ENCODE data around the gene NR5A1.

NR5A1 gene

GRCh38 chr9:124502711-124503702 is 4.2 kb downstream of the NR5A1 start:
- in situ Hi-C loops (cut with HindIII; ENCODE audit: low pct_ligation_motif_present, low pct_unique_long_range_greater_than_20kb, low sequenced_read_pairs): no loop called here
- no peak for DNase-seq

GRCh38 chr9:124501771-124502320 is 5.4 kb downstream of the NR5A1 start:
- in situ Hi-C loops (cut with HindIII; ENCODE audit: low pct_ligation_motif_present, low pct_unique_long_range_greater_than_20kb, low sequenced_read_pairs): no loop called here

GRCh38 chr9:124500796-124501611 is 6.2 kb downstream of the NR5A1 start:
- in situ Hi-C loops (cut with HindIII; ENCODE audit: low pct_ligation_motif_present, low pct_unique_long_range_greater_than_20kb, low sequenced_read_pairs): no loop called here
- DNase-seq: no peak

More at GRCh38 chr9:124501771-124502320, 5.4 kb downstream of the NR5A1 start:
- no peak for DNase-seq

GRCh38 chr9:124500028-124500795 is 7.0 kb downstream of the NR5A1 start:
- no peak for DNase-seq
- in situ Hi-C loops (cut with HindIII; ENCODE audit: low pct_ligation_motif_present, low pct_unique_long_range_greater_than_20kb, low sequenced_read_pairs): no loop called here

GRCh38 chr9:124499216-124499615 is 8.0 kb downstream of the NR5A1 start:
- in situ Hi-C loops (cut with HindIII; ENCODE audit: low pct_ligation_motif_present, low pct_unique_long_range_greater_than_20kb, low sequenced_read_pairs): no loop called here
- no peak for DNase-seq

- DNase-seq: no peak
- in situ Hi-C loops (cut with HindIII; ENCODE audit: low pct_ligation_motif_present, low pct_unique_long_range_greater_than_20kb, low sequenced_read_pairs): no loop called here
These were observed 8.6 kb downstream of the NR5A1 start for GRCh38 chr9:124498499-124499146.

GRCh38 chr9:124498040-124498439 is 9.2 kb downstream of the NR5A1 start:
- in situ Hi-C loops (cut with HindIII; ENCODE audit: low pct_ligation_motif_present, low pct_unique_long_range_greater_than_20kb, low sequenced_read_pairs): no loop called here
- no peak for DNase-seq

GRCh38 chr9:124497441-124497840 is 9.8 kb downstream of the NR5A1 start:
- in situ Hi-C loops (cut with HindIII; ENCODE audit: low pct_ligation_motif_present, low pct_unique_long_range_greater_than_20kb, low sequenced_read_pairs): no loop called here
- no peak for DNase-seq

GRCh38 chr9:124496463-124496862 is 10.7 kb downstream of the NR5A1 start:
- DNase-seq: no peak
- in situ Hi-C loops (cut with HindIII; ENCODE audit: low pct_ligation_motif_present, low pct_unique_long_range_greater_than_20kb, low sequenced_read_pairs): no loop called here

GRCh38 chr9:124496075-124496449 is 11.1 kb downstream of the NR5A1 start:
- in situ Hi-C loops (cut with HindIII; ENCODE audit: low pct_ligation_motif_present, low pct_unique_long_range_greater_than_20kb, low sequenced_read_pairs): no loop called here
- no peak for DNase-seq

- in situ Hi-C loops (cut with HindIII; ENCODE audit: low pct_ligation_motif_present, low pct_unique_long_range_greater_than_20kb, low sequenced_read_pairs): no loop called here
These were observed 11.8 kb downstream of the NR5A1 start for GRCh38 chr9:124495126-124496074.

GRCh38 chr9:124493794-124494479 is 13.3 kb downstream of the NR5A1 start:
- DNase-seq: no peak
- in situ Hi-C loops (cut with HindIII; ENCODE audit: low pct_ligation_motif_present, low pct_unique_long_range_greater_than_20kb, low sequenced_read_pairs): no loop called here

More at GRCh38 chr9:124495126-124496074, 11.8 kb downstream of the NR5A1 start:
- DNase-seq: no peak

GRCh38 chr9:124493218-124493617 is 14.0 kb downstream of the NR5A1 start:
- in situ Hi-C loops (cut with HindIII; ENCODE audit: low pct_ligation_motif_present, low pct_unique_long_range_greater_than_20kb, low sequenced_read_pairs): no loop called here
- no peak for DNase-seq

- in situ Hi-C loops (cut with HindIII; ENCODE audit: low pct_ligation_motif_present, low pct_unique_long_range_greater_than_20kb, low sequenced_read_pairs): no loop called here
- DNase-seq: no peak
These were observed 14.4 kb downstream of the NR5A1 start for GRCh38 chr9:124492818-124493217.

- DNase-seq: no peak
- in situ Hi-C loops (cut with HindIII; ENCODE audit: low pct_ligation_motif_present, low pct_unique_long_range_greater_than_20kb, low sequenced_read_pairs): no loop called here
These were observed 15.9 kb downstream of the NR5A1 start for GRCh38 chr9:124491049-124491975.
